ENCODE results near the gene THRB.

- TF ChIP-seq CTCF (IDR thresholded peaks at IDR 0.05) (no peak), POLR2A (IDR thresholded peaks at IDR 0.05) (no peak)
Measured at GRCh38 chr3:24470277-24470676, 24.4 kb downstream of the THRB start.
